Aorta (tissue), 5 donors: Measurements from ENCODE around the gene CLCN4. TPM values are rescaled to one million over a fixed set of nuclear protein-coding genes. Genes with fewer than 3 reads are reported as not detected.

Experiments
- ATAC-seq: fragments of 200-7000 bp; cut with Tn5 transposase; one replicate; pipeline ENCODE4 v1.9.1; 2022; ENCODE audit warnings: moderate library complexity; ENCODE audit not compliant: low FRiP score
- DNase-seq, 2 donors: peaks; one replicate each; pipeline ENCODE4 v3.0.0-alpha.2; 2020
- H3K27ac ChIP-seq, 2 donors: one replicate each; pipeline ENCODE4 v1.5.1; 2013; ENCODE audit warnings: low read length in 2 of 2, mild to moderate bottlenecking in 2 of 2, moderate library complexity in 2 of 2, control low read depth in 1 of 2, inconsistent platforms in 1 of 2, low read depth in 1 of 2
- H3K27me3 ChIP-seq, 2 donors: one replicate each; pipeline ENCODE4 v1.6.1; 2013; ENCODE audit warnings: control low read depth in 1 of 2, low read length in 1 of 2, mild to moderate bottlenecking in 1 of 2, moderate library complexity in 1 of 2; ENCODE audit not compliant: insufficient read depth in 2 of 2, control insufficient read depth in 1 of 2
- H3K36me3 ChIP-seq, 2 donors: one replicate each; pipeline ENCODE4 v1.6.1; 2013; ENCODE audit warnings: control low read depth in 1 of 2, low read length in 1 of 2, mild to moderate bottlenecking in 1 of 2; ENCODE audit not compliant: insufficient read depth in 2 of 2, control insufficient read depth in 1 of 2
- H3K4me1 ChIP-seq, 2 donors: one replicate each; pipeline ENCODE4 v1.6.1; 2013; ENCODE audit warnings: low read length in 2 of 2, control low read depth in 1 of 2, mild to moderate bottlenecking in 1 of 2, moderate library complexity in 1 of 2; ENCODE audit not compliant: insufficient read depth in 2 of 2, control insufficient read depth in 1 of 2
- H3K4me3 ChIP-seq, 2 donors: one replicate each; pipeline ENCODE4 v1.5.1; 2013; ENCODE audit warnings: low read length in 2 of 2, control low read depth in 1 of 2, mild to moderate bottlenecking in 1 of 2
- H3K9me3 ChIP-seq: one replicate; pipeline ENCODE4 v1.6.1; 2013; ENCODE audit warnings: mild to moderate bottlenecking, low read length; ENCODE audit not compliant: control insufficient read depth
- WGBS, 2 donors: extraction: QIAGEN DNeasy Blood & Tissue Kit; methylation state at CpG; one replicate each; pipeline ENCODE4 v1.1.7; 2013; 5-methylcytosine and 5-hydroxymethylcytosine counted together
- intact Hi-C, 2 donors: fragments of 100-400 bp; cut with DNase I; formaldehyde crosslinking; loops; one replicate each; pipeline versions ENCODE4 v1.14.2 to v1.15.0; 2022
- polyA plus RNA-seq, 2 donors: library from polyadenylated mRNA; stranded (reverse); fragments of 200-250 nt; gene quantifications; one replicate each; pipeline ENCODE4 v1.2.3, GENCODE V29; 2013
- total RNA-seq, 2 donors: library from RNA; stranded (reverse); fragmentation: NEBNext Ultra II Directional; extraction: Animal tissue kit (Norgen Biotek cat#: 25700); gene quantifications; one replicate each; pipeline ENCODE4 v1.2.1, GENCODE V29; 2021
- donor health status: healthy with polysubstance abuse.
- donor health status: Bipolar disorder and iron deficiency.
- donor health status: DM: no; HTN: no; CAD: no.
- donor health status: DM: no; HTN: no; CAD: no.
- donor health status: DM: yes; HTN: yes; CAD: no.

The CLCN4 gene
- total and polyA plus RNA-seq, 4 donors: 0.67 to 8.6 (median 2.3) TPM

DNA sequence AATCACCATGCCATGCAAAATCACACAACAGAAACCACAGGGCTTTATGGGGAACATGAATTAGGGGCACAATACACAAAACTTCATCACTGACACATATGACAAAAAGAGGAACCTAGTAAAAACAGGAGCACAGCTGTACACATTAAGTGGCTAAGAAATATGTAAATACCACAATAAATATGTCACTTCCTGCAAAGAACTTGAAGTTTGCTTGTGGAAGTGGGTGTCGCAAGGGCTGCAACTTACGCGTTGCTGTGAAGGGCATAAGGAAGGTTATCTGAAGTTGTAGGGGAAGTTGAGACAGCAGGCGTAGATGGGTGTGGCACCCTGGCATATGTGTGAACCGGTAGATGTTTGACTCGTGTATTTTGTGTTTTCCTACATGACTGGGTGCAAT lies 42.4 kb downstream of the CLCN4 start:
- Histone ChIP-seq H3K27me3 (no peaks in the 10 kb centered on the region), H3K4me3 (no peak overlapping the region), H3K27ac (no peak overlapping the region), H3K9me3 (no peaks in the 10 kb centered on the region), H3K4me1 (no peaks in the 10 kb centered on the region), H3K36me3 (no peaks in the 10 kb centered on the region)
- peak; percentile 44 for ATAC-seq
- 76 to 79% methylated on average over 6 of the region's 6 CpGs for WGBS, 2 donors
- DNase-seq: peak in 1 of 2 donors; percentile 83
- intact Hi-C loops: loop anchor here in 1 of 2 donors (5.0 to 10.0 kb wide), 2 partner anchors 418 to 906 kb away; no protein-coding TSS in a partner anchor

- Histone ChIP-seq H3K4me1 (no peaks in the 10 kb centered on the region), H3K36me3 (no peaks in the 10 kb centered on the region), H3K4me3 (no peak overlapping the region), H3K27ac (no peak overlapping the region), H3K9me3 (no peaks in the 10 kb centered on the region), H3K27me3 (no peaks in the 10 kb centered on the region)
- ATAC-seq: no peak
- 57 to 82% methylated on average over 3 of the region's 3 CpGs for WGBS, 2 donors
- DNase-seq: no peak
- intact Hi-C loops: no loop called here
These were observed 46.8 kb downstream of the CLCN4 start for GRCh38 chrX:10203617-10204016.

- H3K4me3 ChIP-seq: no peak overlapping the region
- no peak for ATAC-seq
- no peaks in the 10 kb centered on the region for H3K27me3 ChIP-seq
- H3K9me3 ChIP-seq: no peaks in the 10 kb centered on the region
- no peak overlapping the region for H3K27ac ChIP-seq
- DNase-seq: no peak
- intact Hi-C loops: no loop called here
- H3K36me3 ChIP-seq: no peaks in the 10 kb centered on the region
- 71 to 88% methylated on average over 9 of the region's 9 CpGs for WGBS, 2 donors
- no peaks in the 10 kb centered on the region for H3K4me1 ChIP-seq
These were observed 49.5 kb downstream of the CLCN4 start for GRCh38 chrX:10206317-10206716.

GRCh38 chrX:10208281-10208856 lies 51.6 kb downstream of the CLCN4 start:
- 81 to 90% methylated on average over 11 of the region's 11 CpGs for WGBS, 2 donors
- no peaks in the 10 kb centered on the region for H3K9me3 ChIP-seq
- DNase-seq: no peak
- no peaks in the 10 kb centered on the region for H3K27me3 ChIP-seq
- intact Hi-C loops: no loop called here
- no peaks in the 10 kb centered on the region for H3K36me3 ChIP-seq
- no peak for ATAC-seq
- no peak overlapping the region for H3K4me3 ChIP-seq
- H3K4me1 ChIP-seq: no peaks in the 10 kb centered on the region
- H3K27ac ChIP-seq: no peak overlapping the region

DNA sequence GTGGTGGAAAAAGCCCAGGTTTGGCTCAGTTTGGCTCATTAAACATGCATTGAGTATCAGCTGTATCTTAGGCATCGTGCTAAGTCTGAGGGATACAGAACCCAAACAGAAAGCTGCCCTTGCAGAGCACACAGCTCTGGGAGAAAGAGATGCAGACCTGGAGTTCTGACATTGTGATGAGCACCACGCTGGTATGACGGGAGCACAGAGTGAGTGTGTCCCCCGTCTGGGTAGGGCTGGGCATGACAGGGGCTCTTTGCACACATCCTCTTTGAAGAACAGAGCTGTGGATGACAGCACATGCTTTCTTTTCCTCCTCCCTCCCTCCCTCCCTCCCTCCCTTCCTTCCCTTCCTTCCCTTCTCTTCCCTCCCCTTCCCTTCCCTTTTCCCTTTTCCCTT lies 52.2 kb downstream of the CLCN4 start:
- no peak for ATAC-seq
- H3K4me3 ChIP-seq: no peak overlapping the region

DNA sequence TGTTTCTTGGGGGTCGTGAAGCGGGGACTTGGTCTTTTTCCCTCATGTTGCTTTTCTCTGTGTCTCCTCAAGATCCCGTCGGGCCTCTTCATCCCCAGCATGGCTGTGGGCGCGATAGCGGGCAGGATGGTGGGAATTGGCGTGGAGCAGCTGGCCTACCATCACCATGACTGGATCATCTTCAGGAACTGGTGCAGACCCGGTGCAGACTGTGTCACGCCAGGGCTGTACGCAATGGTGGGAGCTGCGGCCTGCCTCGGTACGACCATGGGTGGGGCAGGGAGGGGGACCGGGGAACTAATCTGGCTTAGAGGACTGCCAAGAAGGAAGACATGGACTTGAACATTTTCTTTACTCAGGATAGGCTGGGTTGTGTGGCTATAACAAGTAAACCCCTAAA lies 55.6 kb downstream of the CLCN4 start:
- WGBS, 2 donors: 90 to 98% methylated on average over 15 of the region's 15 CpGs
- no peaks in the 10 kb centered on the region for H3K27me3 ChIP-seq
- ATAC-seq (no peak), DNase-seq (no peak)
- no peaks in the 10 kb centered on the region for H3K4me1 ChIP-seq
- H3K4me3 ChIP-seq: no peak overlapping the region
- H3K27ac ChIP-seq: no peak overlapping the region
- H3K9me3 ChIP-seq: no peaks in the 10 kb centered on the region
- H3K36me3 ChIP-seq: no peaks in the 10 kb centered on the region
- intact Hi-C loops: no loop called here

More for the DNA sequence above, 52.2 kb downstream of the CLCN4 start:
- 73 to 88% methylated on average over 4 of the region's 4 CpGs for WGBS, 2 donors
- H3K9me3 ChIP-seq: no peaks in the 10 kb centered on the region
- no peak for DNase-seq
- H3K27ac ChIP-seq: no peak overlapping the region
- intact Hi-C loops: no loop called here
- no peaks in the 10 kb centered on the region for H3K4me1 ChIP-seq
- no peaks in the 10 kb centered on the region for H3K36me3 ChIP-seq
- H3K27me3 ChIP-seq: no peaks in the 10 kb centered on the region

DNA sequence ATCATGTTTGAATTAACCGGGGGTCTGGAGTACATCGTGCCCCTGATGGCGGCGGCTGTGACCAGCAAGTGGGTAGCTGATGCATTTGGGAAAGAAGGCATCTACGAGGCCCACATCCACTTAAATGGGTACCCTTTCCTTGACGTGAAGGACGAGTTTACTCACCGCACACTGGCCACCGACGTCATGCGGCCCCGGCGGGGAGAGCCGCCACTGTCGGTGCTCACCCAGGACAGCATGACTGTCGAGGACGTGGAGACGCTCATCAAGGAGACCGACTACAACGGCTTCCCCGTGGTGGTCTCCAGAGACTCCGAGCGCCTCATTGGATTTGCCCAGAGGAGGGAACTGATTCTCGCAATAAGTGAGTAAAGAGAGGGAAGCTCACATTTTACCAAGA lies 56.9 kb downstream of the CLCN4 start:
- intact Hi-C loops: no loop called here
- no peak for DNase-seq
- Histone ChIP-seq H3K36me3 (no peaks in the 10 kb centered on the region), H3K9me3 (no peaks in the 10 kb centered on the region), H3K4me1 (no peaks in the 10 kb centered on the region), H3K27ac (no peak overlapping the region), H3K4me3 (no peak overlapping the region), H3K27me3 (no peaks in the 10 kb centered on the region)
- ATAC-seq: no peak
- 86 to 96% methylated on average over 24 of the region's 24 CpGs for WGBS, 2 donors

DNA sequence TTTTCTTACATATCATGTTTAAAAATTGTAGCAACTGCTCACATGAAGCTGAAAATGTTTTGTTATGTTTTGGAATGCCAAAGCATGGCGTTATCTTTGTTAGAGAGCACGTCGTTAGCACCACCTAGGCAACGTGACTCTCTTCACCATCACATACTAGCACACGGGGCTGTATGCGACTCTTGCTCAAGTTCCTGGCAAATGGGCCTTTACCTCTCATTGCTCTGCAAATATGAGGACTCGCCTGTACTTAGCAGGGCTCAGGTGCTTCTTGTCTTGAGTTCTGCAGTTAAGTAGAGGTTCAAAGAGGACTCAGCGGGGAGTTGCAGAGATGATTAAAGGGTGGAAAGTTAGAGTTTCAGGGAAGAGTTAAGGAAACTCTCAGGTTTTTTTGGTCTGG lies 59.4 kb downstream of the CLCN4 start:
- no peaks in the 10 kb centered on the region for H3K36me3 ChIP-seq
- no peak for ATAC-seq
- intact Hi-C loops: no loop called here
- WGBS, 2 donors: 71 to 97% methylated on average over 8 of the region's 8 CpGs
- H3K9me3 ChIP-seq: no peaks in the 10 kb centered on the region
- no peak for DNase-seq
- no peak overlapping the region for H3K27ac ChIP-seq
- H3K4me3 ChIP-seq: no peak overlapping the region
- H3K4me1 ChIP-seq: no peaks in the 10 kb centered on the region
- H3K27me3 ChIP-seq: no peaks in the 10 kb centered on the region

GRCh38 chrX:10217198-10217597 lies 60.4 kb downstream of the CLCN4 start:
- WGBS, 2 donors: 95 to 97% methylated on average over 1 of the region's 1 CpG
- Histone ChIP-seq H3K27ac (no peak overlapping the region), H3K4me1 (no peaks in the 10 kb centered on the region), H3K9me3 (no peaks in the 10 kb centered on the region), H3K27me3 (no peaks in the 10 kb centered on the region), H3K4me3 (no peak overlapping the region), H3K36me3 (no peaks in the 10 kb centered on the region)
- intact Hi-C loops: no loop called here
- ATAC-seq: no peak
- DNase-seq: no peak
